ENCODE results near the gene RRM2. TPM values are rescaled to one million over a fixed set of nuclear protein-coding genes. Genes with fewer than 3 reads are reported as not detected.

Gene RRM2
- total RNA-seq, 4 donors from 2014 or later = 0.99 to 9.5 (median 1.8) TPM

DNA sequence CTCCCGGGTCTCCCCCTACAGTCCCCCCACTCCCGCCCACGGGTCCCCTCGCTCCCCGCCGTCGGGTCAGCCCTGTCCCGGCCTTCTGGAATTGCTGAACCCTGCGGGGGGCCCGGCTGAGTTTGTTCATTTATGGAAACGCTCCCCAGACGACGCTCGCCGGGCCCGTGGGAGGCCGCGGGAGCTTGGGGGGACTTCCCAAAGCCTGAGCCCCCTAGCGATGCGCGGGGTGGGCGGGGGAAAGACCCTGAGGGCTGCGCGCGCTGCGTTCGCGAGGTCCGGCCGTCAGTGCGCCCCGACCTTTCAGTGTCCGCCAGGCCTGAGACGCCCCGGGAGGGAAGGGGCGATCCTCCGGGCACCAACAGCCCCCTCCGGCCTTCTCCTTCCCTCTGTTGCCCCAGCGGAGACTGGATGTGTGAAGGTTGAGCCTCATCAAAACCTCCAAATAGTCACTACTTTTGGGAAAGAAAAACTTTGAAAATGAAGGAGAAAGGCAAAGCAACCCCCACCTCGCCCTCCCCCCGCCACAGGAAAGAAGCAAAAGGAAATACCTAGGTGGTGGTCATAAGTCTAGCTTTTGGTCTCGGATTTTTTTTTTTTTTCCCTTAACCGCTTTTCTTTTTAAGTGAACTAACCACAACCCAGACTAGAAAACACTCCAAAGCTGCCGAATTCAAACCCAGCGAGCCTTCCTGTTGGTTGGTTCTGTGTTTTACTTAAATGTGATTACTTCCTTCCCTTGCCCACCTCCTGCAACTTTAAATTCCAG lies 41.8 kb upstream of the RRM2 start:
- H3K4me3 ChIP-seq (ENCODE audit: low read depth, poor library complexity, severe bottlenecking) = no peak overlapping the region
- TF ChIP-seq POLR2A (IDR thresholded peaks at IDR 0.05) (no peak), CTCF (IDR thresholded peaks at IDR 0.05) (no peak)
- 9 to 17% methylated on average over 30 to 42 of the region's 45 CpGs for WGBS, 2 donors
- no peak for DNase-seq (ENCODE audit: low spot score in 2 of 2)
- intact Hi-C loops (cut with DNase I; ENCODE audit: low total_unique reads) = no loop called here

- TF ChIP-seq POLR2A (IDR thresholded peaks at IDR 0.05) (no peak), CTCF (IDR thresholded peaks at IDR 0.05) (no peak)
- 35 to 45% methylated on average over 5 of the region's 5 CpGs for WGBS, 2 donors
- intact Hi-C loops (cut with DNase I; ENCODE audit: low total_unique reads) = no loop called here
Observed at GRCh38 chr2:10083046-10083445, 39.5 kb upstream of the RRM2 start.

DNA sequence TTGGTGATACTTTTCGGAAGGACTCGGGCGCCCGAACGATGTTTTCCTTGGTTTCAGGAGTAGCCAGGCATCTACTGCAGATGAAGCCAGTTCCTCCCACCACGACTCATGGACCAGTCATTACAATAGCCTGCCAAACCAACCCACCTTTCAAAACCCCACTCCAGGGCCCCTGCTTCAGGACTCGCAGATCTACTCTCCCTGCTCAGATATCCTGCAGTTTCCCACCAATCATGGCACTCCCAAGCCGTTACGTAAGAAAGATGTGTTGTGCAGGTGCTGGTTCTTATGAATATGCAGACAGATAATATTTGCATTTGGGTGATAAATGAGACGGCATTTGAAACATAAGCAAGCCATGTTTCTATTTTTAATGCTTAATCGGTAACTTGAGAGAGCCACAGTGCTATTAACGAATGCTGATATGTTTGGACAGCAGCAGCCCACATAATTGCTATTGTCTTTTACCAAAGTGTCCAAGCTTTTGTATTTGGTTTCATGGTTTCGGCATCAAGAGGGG lies 38.8 kb upstream of the RRM2 start:
- no peak for DNase-seq (ENCODE audit: low spot score in 2 of 2)
- intact Hi-C loops (cut with DNase I; ENCODE audit: low total_unique reads) = no loop called here

More at GRCh38 chr2:10083046-10083445, 39.5 kb upstream of the RRM2 start:
- DNase-seq (ENCODE audit: low spot score in 2 of 2) = no peak
- H3K4me3 ChIP-seq (ENCODE audit: low read depth, poor library complexity, severe bottlenecking) = no peak overlapping the region

GRCh38 chr2:10084223-10084865 lies 38.2 kb upstream of the RRM2 start:
- H3K4me3 ChIP-seq (ENCODE audit: low read depth, poor library complexity, severe bottlenecking) = no peak overlapping the region
- no peak for DNase-seq (ENCODE audit: low spot score in 2 of 2)
- WGBS, 2 donors = 57 to 67% methylated on average over 12 of the region's 12 CpGs
- no peak for TF ChIP-seq POLR2A (IDR thresholded peaks at IDR 0.05)
- TF ChIP-seq CTCF (IDR thresholded peaks at IDR 0.05) = no peak
- intact Hi-C loops (cut with DNase I; ENCODE audit: low total_unique reads) = no loop called here

More for the DNA sequence above, 38.8 kb upstream of the RRM2 start:
- no peak for TF ChIP-seq POLR2A (IDR thresholded peaks at IDR 0.05)
- no peak for TF ChIP-seq CTCF (IDR thresholded peaks at IDR 0.05)
- WGBS, 2 donors = 60 to 63% methylated on average over 13 of the region's 13 CpGs
- no peak overlapping the region for H3K4me3 ChIP-seq (ENCODE audit: low read depth, poor library complexity, severe bottlenecking)

- no peak for DNase-seq (ENCODE audit: low spot score in 2 of 2)
- H3K4me3 ChIP-seq (ENCODE audit: low read depth, poor library complexity, severe bottlenecking) = no peak overlapping the region
- intact Hi-C loops (cut with DNase I; ENCODE audit: low total_unique reads) = no loop called here
- TF ChIP-seq POLR2A (IDR thresholded peaks at IDR 0.05) = no peak
- no peak for TF ChIP-seq CTCF (IDR thresholded peaks at IDR 0.05)
- 77 to 78% methylated on average over 6 of the region's 6 CpGs for WGBS, 2 donors
Observed at GRCh38 chr2:10085043-10085667, 37.4 kb upstream of the RRM2 start.
